ENCODE measurements around the gene CLEC1B.
"Not testable (repeated sequence)": the region's sequence is repeated elsewhere in the genome, so short reads cannot be mapped to it uniquely, and the experiment has no call there.

The CLEC1B gene

GRCh38 chr12:9999016-9999415, at the start of gene CLEC1B:
TSS of gene CLEC1B (minus strand) at chr12:9999121. CDS start at chr12:9999100, 21 bp downstream.
- CTCF ChIA-PET: interaction anchor here (1.0 to 1.4 kb wide), 3 partner anchors 11 to 59 kb away, joined by 3 to 6 read pairs (median 3); no protein-coding TSS in a partner anchor
- peaks cover 14% of the 10 kb centered on the region for H3K27me3 Mint-ChIP-seq

DNA sequence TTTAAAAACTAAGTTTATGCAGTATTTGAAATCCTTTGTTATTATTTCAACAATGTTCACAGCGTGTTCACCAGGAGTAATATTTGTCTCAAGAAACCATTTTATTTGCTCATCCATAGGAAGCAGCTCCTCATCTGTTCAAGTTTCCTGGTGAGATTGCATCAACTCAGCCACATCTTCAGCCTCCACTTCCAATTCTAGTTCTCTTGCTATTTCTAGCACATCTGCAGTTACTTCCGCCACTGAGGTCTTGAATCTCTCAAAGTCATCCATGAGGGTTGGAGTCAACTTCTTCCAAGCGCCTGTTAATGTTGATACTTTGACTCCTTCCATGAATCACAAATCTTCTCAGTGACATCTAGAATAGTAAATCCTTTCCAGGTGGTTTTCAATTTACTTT, 49.6 kb upstream of the CLEC1B start:
- Mint-ChIP-seq H3K4me3 (no peak overlapping the region), H3K36me3 (no peaks in the 10 kb centered on the region), H3K27ac (no peak overlapping the region), H3K9me3 (no peaks in the 10 kb centered on the region), H3K27me3 (peaks cover 17% of the 10 kb centered on the region), H3K4me1 (peaks cover 5% of the 10 kb centered on the region)
- DNase-seq: no peak
- CTCF ChIA-PET: no interaction called here

More at GRCh38 chr12:9999016-9999415, at the start of gene CLEC1B:
- H3K36me3 Mint-ChIP-seq: no peaks in the 10 kb centered on the region
- no peak for DNase-seq
- no peaks in the 10 kb centered on the region for H3K9me3 Mint-ChIP-seq
- no peaks in the 10 kb centered on the region for H3K4me1 Mint-ChIP-seq
- no peak within 1 kb of the TSS for H3K4me3 Mint-ChIP-seq
- H3K27ac Mint-ChIP-seq: no peak within 1 kb of the TSS

DNA sequence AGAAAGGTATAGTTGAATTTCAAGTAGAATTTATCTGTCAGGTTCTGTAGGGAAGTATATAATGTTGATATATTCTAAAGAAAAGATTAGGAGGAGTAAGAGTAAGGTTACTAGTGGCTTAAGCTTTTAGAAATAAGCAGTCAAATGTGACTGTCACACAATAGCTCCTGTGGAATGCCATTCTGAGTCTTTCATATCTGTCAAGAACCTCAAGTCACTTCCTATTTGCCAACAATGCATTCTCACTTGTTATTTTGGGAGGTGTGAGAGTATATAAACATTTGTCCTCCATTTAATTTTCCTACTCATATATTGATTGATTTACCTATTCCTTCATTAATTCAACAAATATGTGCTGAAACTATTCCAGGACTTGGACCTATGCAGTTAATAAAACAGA, 43.2 kb upstream of the CLEC1B start:
- CTCF ChIA-PET: interaction anchor here (1.3 kb wide), 1 partner anchor 102 kb away, joined by 3 read pairs; no protein-coding TSS in a partner anchor
- H3K27ac Mint-ChIP-seq: no peak overlapping the region

GRCh38 chr12:10033783-10034545, 35.0 kb upstream of the CLEC1B start:
- Mint-ChIP-seq H3K4me1 (no peaks in the 10 kb centered on the region), H3K27me3 (peaks cover 7% of the 10 kb centered on the region), H3K27ac (no peak overlapping the region), H3K36me3 (no peaks in the 10 kb centered on the region), H3K9me3 (no peaks in the 10 kb centered on the region), H3K4me3 (no peak overlapping the region)
- DNase-seq: no peak
- CTCF ChIA-PET: interaction anchor here (0.9 to 1.9 kb wide), 7 partner anchors 35 to 126 kb away, joined by 3 to 16 read pairs (median 4); partner anchors contain the start of gene CLEC1B

More for the DNA sequence above, 43.2 kb upstream of the CLEC1B start:
- DNase-seq: no peak
- no peaks in the 10 kb centered on the region for H3K4me1 Mint-ChIP-seq
- H3K4me3 Mint-ChIP-seq: no peak overlapping the region
- H3K27me3 Mint-ChIP-seq: peaks cover 9% of the 10 kb centered on the region
- no peaks in the 10 kb centered on the region for H3K36me3 Mint-ChIP-seq
- H3K9me3 Mint-ChIP-seq: no peaks in the 10 kb centered on the region

GRCh38 chr12:10031771-10032175, 32.9 kb upstream of the CLEC1B start:
- H3K27ac Mint-ChIP-seq: no peak overlapping the region
- H3K9me3 Mint-ChIP-seq: no peaks in the 10 kb centered on the region
- H3K4me1 Mint-ChIP-seq: no peaks in the 10 kb centered on the region
- H3K4me3 Mint-ChIP-seq: no peak overlapping the region
- no peak for DNase-seq
- H3K36me3 Mint-ChIP-seq: no peaks in the 10 kb centered on the region
- CTCF ChIA-PET: interaction anchor here (1.3 to 1.5 kb wide), 2 partner anchors 108 to 282 kb away, joined by 4 to 5 read pairs; no protein-coding TSS in a partner anchor
- peaks cover 13% of the 10 kb centered on the region for H3K27me3 Mint-ChIP-seq

GRCh38 chr12:10031321-10031720, 32.4 kb upstream of the CLEC1B start:
- CTCF ChIA-PET: interaction anchor here (1.3 to 1.5 kb wide), 2 partner anchors 108 to 281 kb away, joined by 4 to 5 read pairs; no protein-coding TSS in a partner anchor
- H3K27me3 Mint-ChIP-seq: peaks cover 13% of the 10 kb centered on the region
- H3K4me3 Mint-ChIP-seq: no peak overlapping the region
- no peaks in the 10 kb centered on the region for H3K9me3 Mint-ChIP-seq
- no peak overlapping the region for H3K27ac Mint-ChIP-seq
- no peaks in the 10 kb centered on the region for H3K4me1 Mint-ChIP-seq
- no peaks in the 10 kb centered on the region for H3K36me3 Mint-ChIP-seq
- DNase-seq: no peak

DNA sequence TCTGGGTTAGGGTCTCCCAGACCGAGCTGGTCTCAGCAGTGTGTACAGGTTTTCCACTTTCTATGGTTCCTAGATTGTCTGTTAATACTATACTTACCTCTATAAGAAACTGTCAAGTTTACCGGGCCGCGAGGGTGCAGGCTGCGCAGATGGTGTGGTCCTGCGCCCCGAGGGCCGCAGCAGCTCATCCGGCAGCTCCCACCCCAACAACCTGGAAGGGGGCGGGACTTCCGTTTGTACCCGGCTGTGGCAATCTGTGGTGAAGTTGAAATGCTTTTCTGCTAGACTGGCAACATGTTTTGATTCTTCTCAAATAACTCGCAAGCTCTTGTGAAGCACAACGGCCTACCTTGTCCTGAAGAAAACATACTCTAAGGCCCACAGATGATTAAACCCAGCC, 31.5 kb upstream of the CLEC1B start, which contains the start of gene CLEC9A:
TSS of gene CLEC9A (plus strand) at position 237 of the 400 bp plus-strand sequence. CDS start 22,006 bp downstream, outside the sequence.
- H3K27me3 Mint-ChIP-seq: peaks cover 10% of the 10 kb centered on the region
- H3K36me3 Mint-ChIP-seq: no peaks in the 10 kb centered on the region
- no peak within 1 kb of the TSS for H3K27ac Mint-ChIP-seq
- H3K9me3 Mint-ChIP-seq: no peaks in the 10 kb centered on the region
- no peaks in the 10 kb centered on the region for H3K4me1 Mint-ChIP-seq
- CTCF ChIA-PET: interaction anchor here (0.9 to 1.5 kb wide), 2 partner anchors 281 to 646 kb away, joined by 3 to 5 read pairs; no protein-coding TSS in a partner anchor
- DNase-seq: no peak
- no peak within 1 kb of the TSS for H3K4me3 Mint-ChIP-seq

DNA sequence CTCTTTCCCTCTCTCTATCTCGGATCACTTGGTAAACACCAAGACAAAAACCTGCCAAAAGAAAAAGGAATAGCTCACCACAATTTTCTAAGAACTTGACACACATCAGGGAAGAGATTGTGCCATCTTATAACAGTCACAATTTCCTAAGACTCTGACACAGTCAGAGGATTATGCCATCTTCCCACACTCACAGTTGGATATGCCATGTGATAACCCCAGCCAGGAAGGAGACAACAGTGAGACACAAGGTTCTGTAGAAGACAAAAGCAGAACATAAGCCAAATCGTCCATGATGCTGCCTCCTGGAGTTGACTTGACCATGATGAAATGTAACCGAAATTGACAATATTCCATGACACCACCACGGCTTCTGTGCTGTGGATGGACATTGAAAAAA, 28.8 kb upstream of the CLEC1B start:
- Mint-ChIP-seq H3K4me3 (no peak overlapping the region), H3K27me3 (peaks cover 6% of the 10 kb centered on the region), H3K36me3 (no peaks in the 10 kb centered on the region), H3K9me3 (no peaks in the 10 kb centered on the region), H3K27ac (no peak overlapping the region), H3K4me1 (no peaks in the 10 kb centered on the region)
- CTCF ChIA-PET: interaction anchor here (0.6 to 1.0 kb wide), 3 partner anchors 18 to 198 kb away, joined by 3 read pairs; no protein-coding TSS in a partner anchor
- no peak for DNase-seq

- H3K4me1 Mint-ChIP-seq: no peaks in the 10 kb centered on the region
- no peaks in the 10 kb centered on the region for H3K36me3 Mint-ChIP-seq
- no peak for DNase-seq
- peaks cover 6% of the 10 kb centered on the region for H3K27me3 Mint-ChIP-seq
- H3K9me3 Mint-ChIP-seq: no peaks in the 10 kb centered on the region
- no peak overlapping the region for H3K4me3 Mint-ChIP-seq
- CTCF ChIA-PET: interaction anchor here (0.6 to 1.0 kb wide), 3 partner anchors 18 to 197 kb away, joined by 3 read pairs; no protein-coding TSS in a partner anchor
- H3K27ac Mint-ChIP-seq: no peak overlapping the region
These were observed 28.4 kb upstream of the CLEC1B start for GRCh38 chr12:10027311-10027710.

- H3K36me3 Mint-ChIP-seq, H3K27me3 Mint-ChIP-seq, H3K9me3 Mint-ChIP-seq, H3K4me3 Mint-ChIP-seq, H3K4me1 Mint-ChIP-seq, DNase-seq, H3K27ac Mint-ChIP-seq: not testable (repeated sequence)
- CTCF ChIA-PET: interaction anchor here (1.0 kb wide), 1 partner anchor 17 kb away, joined by 4 read pairs; the partner anchor contains the start of gene CLEC12B
These were observed 27.7 kb upstream of the CLEC1B start for GRCh38 chr12:10026666-10027065.

GRCh38 chr12:10025236-10025635, 26.3 kb upstream of the CLEC1B start:
- Mint-ChIP-seq H3K9me3 (no peaks in the 10 kb centered on the region), H3K4me3 (no peak overlapping the region)
- CTCF ChIA-PET: no interaction called here

DNA sequence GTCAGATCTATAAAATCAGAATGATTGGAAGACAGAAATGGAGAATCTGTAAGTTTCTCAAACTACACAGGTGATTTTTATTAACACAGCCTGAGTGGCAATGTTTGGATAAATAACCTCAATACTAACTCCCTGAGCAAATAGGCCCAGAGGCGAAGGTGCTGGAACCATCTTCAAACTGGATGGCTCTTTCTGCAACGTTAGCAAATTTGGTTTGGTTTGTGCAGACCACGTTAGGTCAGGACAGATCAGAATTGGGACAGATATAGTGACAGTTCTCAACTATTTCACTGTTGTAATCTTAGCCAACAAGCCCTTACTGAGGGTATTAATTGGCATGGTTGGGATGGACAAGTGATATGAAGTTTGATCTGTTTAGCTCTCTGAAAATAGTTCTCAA, 22.4 kb upstream of the CLEC1B start:
- Mint-ChIP-seq H3K4me3 (no peak overlapping the region), H3K4me1 (no peaks in the 10 kb centered on the region), H3K9me3 (no peaks in the 10 kb centered on the region), H3K36me3 (no peaks in the 10 kb centered on the region), H3K27ac (no peak overlapping the region), H3K27me3 (peaks cover 8% of the 10 kb centered on the region)
- CTCF ChIA-PET: no interaction called here
- no peak for DNase-seq

More at GRCh38 chr12:10025236-10025635, 26.3 kb upstream of the CLEC1B start:
- Mint-ChIP-seq H3K36me3 (no peaks in the 10 kb centered on the region), H3K4me1 (no peaks in the 10 kb centered on the region), H3K27me3 (peaks cover 13% of the 10 kb centered on the region), H3K27ac (no peak overlapping the region)
- no peak for DNase-seq

- Mint-ChIP-seq H3K27ac (no peak overlapping the region), H3K4me1 (no peaks in the 10 kb centered on the region), H3K4me3 (no peak overlapping the region), H3K27me3 (peaks cover 13% of the 10 kb centered on the region), H3K9me3 (no peaks in the 10 kb centered on the region), H3K36me3 (no peaks in the 10 kb centered on the region)
- DNase-seq: no peak
- CTCF ChIA-PET: interaction anchor here (0.9 to 1.2 kb wide), 2 partner anchors 77 to 121 kb away, joined by 3 read pairs; no protein-coding TSS in a partner anchor
These were observed 19.5 kb upstream of the CLEC1B start for GRCh38 chr12:10018386-10018785.

DNA sequence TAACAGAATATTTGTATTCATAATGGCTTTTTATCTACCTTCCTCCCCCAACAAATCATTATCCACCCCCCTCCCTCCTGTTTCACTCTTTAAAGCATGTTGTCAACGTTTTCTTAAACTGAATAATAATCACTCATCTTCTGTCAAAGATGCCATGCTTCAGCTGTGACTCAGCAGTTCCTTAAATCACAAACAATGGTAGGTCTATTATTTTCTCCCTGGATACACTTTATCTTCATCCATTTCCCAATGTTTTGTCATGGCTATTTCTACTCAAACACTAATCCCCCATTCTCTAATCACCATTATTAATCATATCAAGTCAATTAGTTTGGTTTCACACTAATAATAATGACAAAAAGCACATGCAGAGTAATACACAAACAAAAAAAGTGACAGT, 18.0 kb upstream of the CLEC1B start:
- no peaks in the 10 kb centered on the region for H3K9me3 Mint-ChIP-seq
- CTCF ChIA-PET: interaction anchor here (1.2 kb wide), 1 partner anchor 76 kb away, joined by 3 read pairs; no protein-coding TSS in a partner anchor
- H3K36me3 Mint-ChIP-seq: no peaks in the 10 kb centered on the region
- H3K4me1 Mint-ChIP-seq: no peaks in the 10 kb centered on the region
- no peak overlapping the region for H3K27ac Mint-ChIP-seq
- no peak for DNase-seq
- H3K27me3 Mint-ChIP-seq: peaks cover 17% of the 10 kb centered on the region
- H3K4me3 Mint-ChIP-seq: no peak overlapping the region

Data from activated naive CD4-positive, alpha-beta T cell treated with anti-CD3 and anti-CD28 coated beads, Interleukin-2, amount 10 ng/mL, durations not matched to agents 7 days and 5 days (primary cell).